Stimulated activated effector memory CD8-positive, alpha-beta T cell treated with anti-CD3 and anti-CD28 coated beads, Interleukin-12 subunit alpha, Interleukin-12 subunit beta, amount 100 ng/mL, for 72 hours (primary cell): ENCODE measurements around the gene SAMD4A.

ENCODE experiments used
- ATAC-seq: fragments of 150-1000 bp; cut with Tn5 transposase; 2 replicates; pipeline ENCODE4 v1.10.0; 2021
- DNase-seq, 2 donors: peaks; one replicate each; pipeline ENCODE4 v3.0.0; 2021 to 2022; ENCODE audit warnings: low spot score in 2 of 2
- H3K27ac Mint-ChIP-seq: one replicate; pipeline ENCODE4 v1.8.0; 2022; ENCODE audit warnings: mild to moderate bottlenecking, mixed read lengths
- H3K36me3 Mint-ChIP-seq: one replicate; pipeline ENCODE4 v1.8.0; 2022; ENCODE audit warnings: mild to moderate bottlenecking, mixed read lengths
- H3K4me1 Mint-ChIP-seq: one replicate; pipeline ENCODE4 v1.8.0; 2022; ENCODE audit warnings: mixed read lengths
- H3K4me3 Mint-ChIP-seq: one replicate; pipeline ENCODE4 v1.8.0; 2022; ENCODE audit warnings: mild to moderate bottlenecking, mixed read lengths
- H3K9me3 Mint-ChIP-seq: one replicate; pipeline ENCODE4 v1.8.0; 2022; ENCODE audit warnings: mixed read lengths

SAMD4A gene

DNA sequence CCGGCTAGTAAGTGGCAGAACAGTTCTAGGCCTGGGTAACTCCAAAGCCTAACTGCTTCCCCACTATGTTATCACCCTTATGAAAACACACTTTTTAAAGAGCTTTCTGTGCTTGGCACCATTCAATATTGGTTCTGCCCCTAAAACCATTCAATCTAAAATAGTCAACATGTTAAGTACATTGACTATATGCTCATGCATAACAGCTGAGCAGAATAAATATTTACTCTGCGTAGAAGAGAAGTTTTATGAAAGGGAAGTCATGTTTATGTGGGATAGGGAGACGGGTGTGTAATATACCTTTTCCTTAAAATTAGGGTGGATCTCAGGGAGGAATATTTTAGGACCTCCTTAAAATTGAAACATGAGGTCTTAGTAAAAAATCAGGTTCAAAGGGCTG is 80.5 kb downstream of the SAMD4A start:
- H3K9me3 Mint-ChIP-seq = no peaks in the 10 kb centered on the region
- no peak overlapping the region for H3K27ac Mint-ChIP-seq
- DNase-seq (no peak), ATAC-seq (no peak)
- H3K36me3 Mint-ChIP-seq = no peaks in the 10 kb centered on the region
- H3K4me1 Mint-ChIP-seq = no peaks in the 10 kb centered on the region
- no peak overlapping the region for H3K4me3 Mint-ChIP-seq

- DNase-seq (no peak), ATAC-seq (no peak)
- no peak overlapping the region for H3K4me3 Mint-ChIP-seq
- H3K4me1 Mint-ChIP-seq = no peaks in the 10 kb centered on the region
- no peaks in the 10 kb centered on the region for H3K36me3 Mint-ChIP-seq
- no peaks in the 10 kb centered on the region for H3K9me3 Mint-ChIP-seq
- no peak overlapping the region for H3K27ac Mint-ChIP-seq
These were observed 82.1 kb downstream of the SAMD4A start for GRCh38 chr14:54649056-54649455.

- no peak overlapping the region for H3K27ac Mint-ChIP-seq
- H3K36me3 Mint-ChIP-seq = no peaks in the 10 kb centered on the region
- no peak for ATAC-seq
- DNase-seq = no peak
- no peaks in the 10 kb centered on the region for H3K9me3 Mint-ChIP-seq
- no peak overlapping the region for H3K4me3 Mint-ChIP-seq
- no peaks in the 10 kb centered on the region for H3K4me1 Mint-ChIP-seq
These were observed 83.5 kb downstream of the SAMD4A start for GRCh38 chr14:54650331-54650958.

- Mint-ChIP-seq H3K27ac (no peak overlapping the region), H3K9me3 (no peaks in the 10 kb centered on the region), H3K4me3 (no peak overlapping the region), H3K36me3 (no peaks in the 10 kb centered on the region), H3K4me1 (no peaks in the 10 kb centered on the region)
- DNase-seq (no peak), ATAC-seq (no peak)
These were observed 84.0 kb downstream of the SAMD4A start for GRCh38 chr14:54650959-54651351.

DNA sequence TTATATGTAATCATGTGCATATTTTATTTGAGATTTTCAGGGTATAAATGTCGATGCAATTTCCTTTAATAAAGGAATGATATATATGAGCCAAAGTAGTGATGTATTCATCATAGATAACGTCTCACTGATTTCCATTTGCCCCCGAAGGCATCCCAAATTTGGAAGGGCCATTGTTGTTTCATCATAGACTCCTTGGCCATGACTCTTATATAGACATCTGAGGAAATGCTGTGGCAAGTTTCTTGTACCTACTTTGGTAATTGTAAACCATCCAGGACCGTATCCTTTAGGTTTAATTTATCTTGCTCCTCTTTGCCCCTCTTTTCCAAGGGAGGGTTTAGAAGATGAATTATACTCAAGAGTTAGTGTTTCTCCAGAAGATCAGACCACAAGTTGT is 84.7 kb downstream of the SAMD4A start:
- no peaks in the 10 kb centered on the region for H3K36me3 Mint-ChIP-seq
- no peak for ATAC-seq

DNA sequence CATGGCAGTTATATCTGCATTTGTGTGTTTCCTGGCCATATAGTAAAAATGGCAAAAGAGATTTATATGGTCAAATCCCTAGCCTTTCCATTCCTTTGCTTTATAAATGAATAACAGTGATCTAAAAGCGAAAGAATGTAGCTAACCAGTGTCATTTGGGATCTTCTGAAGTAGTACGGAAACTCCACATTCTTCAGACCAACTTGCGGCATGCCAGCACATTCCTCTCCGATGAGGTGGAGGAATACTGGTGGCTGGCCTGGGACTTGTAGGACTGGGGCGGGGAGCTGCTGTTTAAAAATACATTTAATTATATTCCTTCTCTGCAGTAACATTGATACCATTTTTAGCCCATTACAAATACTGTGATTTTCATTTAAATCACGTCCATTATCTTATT is 85.3 kb downstream of the SAMD4A start:
- DNase-seq = no peak
- H3K4me3 Mint-ChIP-seq = no peak overlapping the region

More for the DNA sequence above, 84.7 kb downstream of the SAMD4A start:
- no peak overlapping the region for H3K27ac Mint-ChIP-seq
- H3K4me1 Mint-ChIP-seq = no peaks in the 10 kb centered on the region
- H3K4me3 Mint-ChIP-seq = no peak overlapping the region
- H3K9me3 Mint-ChIP-seq = no peaks in the 10 kb centered on the region
- no peak for DNase-seq

GRCh38 chr14:54652605-54653052 is 85.7 kb downstream of the SAMD4A start:
- H3K4me3 Mint-ChIP-seq = no peak overlapping the region
- H3K36me3 Mint-ChIP-seq = no peaks in the 10 kb centered on the region
- DNase-seq (no peak), ATAC-seq (no peak)
- no peaks in the 10 kb centered on the region for H3K9me3 Mint-ChIP-seq
- no peaks in the 10 kb centered on the region for H3K4me1 Mint-ChIP-seq
- no peak overlapping the region for H3K27ac Mint-ChIP-seq

More for the DNA sequence above, 85.3 kb downstream of the SAMD4A start:
- H3K9me3 Mint-ChIP-seq = no peaks in the 10 kb centered on the region
- no peaks in the 10 kb centered on the region for H3K36me3 Mint-ChIP-seq
- no peak overlapping the region for H3K27ac Mint-ChIP-seq
- no peaks in the 10 kb centered on the region for H3K4me1 Mint-ChIP-seq
- ATAC-seq = no peak

GRCh38 chr14:54653712-54654469 is 87.0 kb downstream of the SAMD4A start:
- H3K4me1 Mint-ChIP-seq = no peaks in the 10 kb centered on the region
- DNase-seq = no peak
- H3K9me3 Mint-ChIP-seq = no peaks in the 10 kb centered on the region
- no peak for ATAC-seq
- H3K4me3 Mint-ChIP-seq = no peak overlapping the region
- no peak overlapping the region for H3K27ac Mint-ChIP-seq
- no peaks in the 10 kb centered on the region for H3K36me3 Mint-ChIP-seq

DNA sequence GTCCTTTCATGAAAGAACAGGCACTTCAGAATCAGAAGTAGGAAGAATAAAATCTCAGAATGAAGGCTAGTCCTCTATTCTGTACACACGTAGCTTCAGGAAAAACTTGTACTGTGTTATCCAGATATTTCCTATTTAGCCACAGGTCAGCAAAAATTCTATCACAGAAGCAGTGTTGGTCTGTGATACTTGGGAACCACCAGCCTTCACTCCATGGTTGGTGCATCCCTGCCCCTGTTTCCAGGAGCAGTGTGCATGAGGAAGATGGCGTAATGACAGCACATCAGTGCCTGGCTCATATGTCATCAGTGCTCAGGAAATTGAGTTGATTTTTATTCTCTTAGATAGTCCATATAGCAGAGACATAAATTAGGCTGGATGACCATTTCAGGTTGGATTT is 87.7 kb downstream of the SAMD4A start:
- H3K4me1 Mint-ChIP-seq = no peaks in the 10 kb centered on the region
- no peaks in the 10 kb centered on the region for H3K36me3 Mint-ChIP-seq
- H3K9me3 Mint-ChIP-seq = no peaks in the 10 kb centered on the region
- no peak overlapping the region for H3K27ac Mint-ChIP-seq
- ATAC-seq (no peak), DNase-seq (no peak)
- H3K4me3 Mint-ChIP-seq = no peak overlapping the region

DNA sequence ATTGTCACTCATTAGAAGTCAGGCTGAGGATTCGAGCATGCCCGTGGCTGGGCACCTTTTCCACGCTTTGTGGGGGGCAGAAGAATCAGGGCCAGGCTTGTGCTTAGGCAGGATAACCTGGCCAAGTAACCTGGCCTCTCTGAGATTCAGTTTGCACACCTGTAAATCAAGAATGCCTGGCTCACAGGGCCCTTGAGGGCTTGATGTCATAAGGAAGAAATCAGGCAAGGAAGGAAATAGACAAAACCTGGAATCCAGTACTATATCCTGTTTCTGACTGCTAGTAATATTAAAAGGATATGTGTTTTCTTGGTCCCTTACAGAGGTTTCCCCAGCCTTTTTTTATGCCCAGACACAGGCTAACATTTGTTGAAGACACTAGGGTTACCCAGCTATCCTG is 91.9 kb downstream of the SAMD4A start:
- Mint-ChIP-seq H3K36me3 (no peaks in the 10 kb centered on the region), H3K4me1 (no peaks in the 10 kb centered on the region), H3K9me3 (no peaks in the 10 kb centered on the region), H3K27ac (no peak overlapping the region), H3K4me3 (no peak overlapping the region)
- DNase-seq = no peak
- ATAC-seq = no peak

GRCh38 chr14:54659365-54659764 is 92.4 kb downstream of the SAMD4A start:
- no peak for DNase-seq
- H3K27ac Mint-ChIP-seq = no peak overlapping the region
- no peaks in the 10 kb centered on the region for H3K9me3 Mint-ChIP-seq
- no peaks in the 10 kb centered on the region for H3K36me3 Mint-ChIP-seq
- no peak for ATAC-seq
- H3K4me3 Mint-ChIP-seq = no peak overlapping the region
- no peaks in the 10 kb centered on the region for H3K4me1 Mint-ChIP-seq

GRCh38 chr14:54660604-54661111 is 93.7 kb downstream of the SAMD4A start:
- no peaks in the 10 kb centered on the region for H3K9me3 Mint-ChIP-seq
- ATAC-seq (no peak), DNase-seq (no peak)
- peaks cover under 1% of the 10 kb centered on the region for H3K4me1 Mint-ChIP-seq
- H3K27ac Mint-ChIP-seq = no peak overlapping the region
- no peaks in the 10 kb centered on the region for H3K36me3 Mint-ChIP-seq
- no peak overlapping the region for H3K4me3 Mint-ChIP-seq

DNA sequence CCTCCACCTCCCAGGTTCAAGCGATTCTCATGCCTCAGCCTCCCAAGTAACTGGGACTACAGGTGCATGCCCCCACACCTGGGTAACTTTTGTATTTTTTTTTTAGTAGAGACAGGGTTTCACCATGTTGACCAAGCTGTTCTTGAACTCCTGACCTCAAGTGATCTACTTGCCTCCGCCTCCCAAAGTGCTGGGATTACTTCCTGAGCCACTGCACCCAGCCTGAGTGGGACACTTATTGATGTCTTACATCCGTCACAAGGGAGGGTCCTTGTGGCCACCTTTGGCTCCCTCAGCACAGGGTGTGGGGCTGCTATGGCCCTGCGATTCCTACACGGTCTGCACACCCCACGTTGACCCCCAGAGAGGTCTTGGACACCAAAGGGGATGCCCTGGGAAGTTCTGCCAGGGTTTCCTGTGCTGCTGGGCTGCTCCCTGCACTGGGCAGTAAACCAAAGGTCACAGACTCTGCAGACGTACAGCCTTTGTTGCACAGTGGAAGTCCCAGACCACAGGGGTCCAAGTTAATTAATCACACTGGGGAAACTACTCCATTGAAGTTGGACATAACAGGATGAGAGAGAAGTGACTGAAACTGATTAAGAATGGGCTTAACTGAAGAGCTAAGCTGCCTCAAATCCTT is 95.7 kb downstream of the SAMD4A start:
- peaks cover 6% of the 10 kb centered on the region for H3K4me1 Mint-ChIP-seq
- H3K4me3 Mint-ChIP-seq = no peak overlapping the region
- no peak overlapping the region for H3K27ac Mint-ChIP-seq
- no peaks in the 10 kb centered on the region for H3K9me3 Mint-ChIP-seq
- ATAC-seq (no peak), DNase-seq (no peak)
- no peaks in the 10 kb centered on the region for H3K36me3 Mint-ChIP-seq

GRCh38 chr14:54664961-54665360 is 98.0 kb downstream of the SAMD4A start:
- peaks cover 20% of the 10 kb centered on the region for H3K4me1 Mint-ChIP-seq
- H3K36me3 Mint-ChIP-seq = no peaks in the 10 kb centered on the region
- DNase-seq = no peak
- no peak overlapping the region for H3K27ac Mint-ChIP-seq
- H3K9me3 Mint-ChIP-seq = no peaks in the 10 kb centered on the region
- no peak for ATAC-seq
- no peak overlapping the region for H3K4me3 Mint-ChIP-seq

DNA sequence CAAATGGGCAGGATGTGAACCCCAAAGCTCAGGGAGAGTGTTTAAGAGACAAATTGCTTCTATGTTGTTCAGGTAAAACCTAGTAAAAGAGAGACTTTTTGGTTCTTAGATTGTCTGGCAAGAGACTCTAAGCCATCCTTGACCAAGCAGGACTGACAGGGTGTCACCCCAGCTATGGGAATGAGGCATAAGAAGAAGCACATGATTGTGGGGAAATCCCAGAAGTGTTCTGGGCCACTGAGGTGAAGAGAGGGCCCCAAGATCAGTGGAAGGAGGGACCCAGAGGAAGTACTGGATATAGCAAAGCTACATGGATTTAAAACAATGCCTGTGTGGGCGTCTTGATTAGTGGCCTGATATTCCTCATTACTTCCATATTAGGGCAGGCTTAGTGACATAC is 99.0 kb downstream of the SAMD4A start:
- Mint-ChIP-seq H3K36me3 (no peaks in the 10 kb centered on the region), H3K4me3 (no peak overlapping the region), H3K9me3 (no peaks in the 10 kb centered on the region), H3K27ac (no peak overlapping the region), H3K4me1 (peaks cover 30% of the 10 kb centered on the region)
- no peak for DNase-seq
- peak; percentile 44 for ATAC-seq
